CD4-positive, CD25-positive, alpha-beta regulatory T cell (primary cell): ENCODE data around the gene PPP2R5C. TPM values are rescaled to one million over a fixed set of nuclear protein-coding genes. Genes with fewer than 3 reads are reported as not detected.

Experiments
- ATAC-seq, 2 donors: fragments of 150-1000 bp; cut with Tn5 transposase; one replicate each; pipeline ENCODE4 v1.10.0; 2021; ENCODE audit warnings: low read depth in 2 of 2, moderate number of reproducible peaks in 2 of 2, moderate library complexity in 1 of 2
- DNase-seq, 3 donors: peaks; one replicate each; pipeline versions ENCODE4 v3.0.0 to v3.0.0-alpha.2; 2012 to 2022; ENCODE audit warnings: mixed read lengths in 1 of 3
- H3K27ac ChIP-seq: one replicate; pipeline ENCODE4 v1.7.0; 2013; ENCODE audit warnings: mild to moderate bottlenecking, low read length; ENCODE audit not compliant: insufficient read depth, poor library complexity, severe bottlenecking
- H3K27me3 ChIP-seq: one replicate; pipeline ENCODE4 v1.7.0; 2013; ENCODE audit warnings: low read length; ENCODE audit not compliant: control insufficient read depth, insufficient read depth
- H3K36me3 ChIP-seq: one replicate; pipeline ENCODE4 v1.7.0; 2013; ENCODE audit warnings: mild to moderate bottlenecking, low read length, moderate library complexity; ENCODE audit not compliant: control insufficient read depth, insufficient read depth
- H3K4me1 ChIP-seq: 2 replicates; pipeline ENCODE4 v1.7.0; 2013; ENCODE audit warnings: mild to moderate bottlenecking, low read length; ENCODE audit not compliant: insufficient read depth, control insufficient read depth, poor library complexity, severe bottlenecking
- H3K4me3 ChIP-seq: one replicate; pipeline ENCODE4 v1.7.0; 2013; ENCODE audit warnings: low read depth, mild to moderate bottlenecking, low read length, moderate library complexity
- H3K9me3 ChIP-seq, 2 experiments: 1 replicate in 1 of 2; 2 replicates in 1 of 2; pipeline ENCODE4 v1.7.0; 2013; ENCODE audit warnings: low read length in 2 of 2, mild to moderate bottlenecking in 1 of 2, moderate library complexity in 1 of 2; ENCODE audit not compliant: control insufficient read depth in 2 of 2
- H3K27ac Mint-ChIP-seq, 3 donors: one replicate each; pipeline ENCODE4 v1.8.0; 2020 to 2022; ENCODE audit warnings: mild to moderate bottlenecking in 3 of 3, mixed read lengths in 3 of 3, moderate library complexity in 2 of 3
- H3K27me3 Mint-ChIP-seq: one replicate; pipeline ENCODE4 v1.8.0; 2022; ENCODE audit warnings: mild to moderate bottlenecking, mixed read lengths
- H3K36me3 Mint-ChIP-seq: one replicate; pipeline ENCODE4 v1.8.0; 2020; ENCODE audit warnings: mixed read lengths
- H3K4me1 Mint-ChIP-seq, 4 donors: one replicate each; pipeline ENCODE4 v1.8.0; 2020 to 2022; ENCODE audit warnings: mixed read lengths in 4 of 4, mild to moderate bottlenecking in 1 of 4
- H3K4me3 Mint-ChIP-seq, 4 donors: one replicate each; pipeline ENCODE4 v1.8.0; 2020 to 2022; ENCODE audit warnings: mild to moderate bottlenecking in 4 of 4, mixed read lengths in 4 of 4, moderate library complexity in 3 of 4
- H3K9me3 Mint-ChIP-seq, 7 donors: one replicate each; pipeline ENCODE4 v1.8.0; 2020 to 2022; ENCODE audit warnings: mixed read lengths in 7 of 7, mild to moderate bottlenecking in 3 of 7, moderate library complexity in 2 of 7
- polyA plus RNA-seq, 4 donors: library from polyadenylated mRNA; unstranded; fragments of 300-500 nt; fragmentation: Illumina TruSeq; gene quantifications; one replicate each; pipeline ENCODE4 v1.2.3, GENCODE V29; 2021
- total RNA-seq: library from RNA; stranded (reverse); gene quantifications from one replicate; pipeline ENCODE4 v1.2.3, GENCODE V29; 2022

Gene PPP2R5C
- total and polyA plus RNA-seq, 5 donors from 2014 or later, result 244 to 650 (median 282) TPM

DNA sequence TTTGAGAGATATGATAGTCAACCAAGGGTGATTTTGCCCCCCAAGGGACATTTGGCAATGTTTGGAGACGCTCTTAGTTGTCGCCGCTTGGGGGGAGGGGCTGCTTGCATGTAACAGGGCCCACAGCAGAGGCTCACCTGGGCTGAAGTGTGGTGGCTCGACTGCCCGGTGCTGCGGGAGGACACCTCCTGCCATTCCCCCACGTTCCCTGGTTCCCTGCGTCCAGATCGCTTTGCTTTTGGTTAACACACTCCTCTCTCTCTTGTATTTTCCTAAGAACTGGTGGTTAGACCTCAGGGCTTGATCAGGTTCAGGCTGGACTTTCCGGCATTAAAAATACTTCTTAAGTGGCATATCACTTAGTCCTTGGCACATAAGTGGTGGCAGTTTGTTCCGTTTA, 18.9 kb downstream of the PPP2R5C start:
- no peak overlapping the region for H3K4me3 ChIP-seq
- peak overlapping the region in 1 of 3 donors; percentile 71 for H3K27ac Mint-ChIP-seq

DNA sequence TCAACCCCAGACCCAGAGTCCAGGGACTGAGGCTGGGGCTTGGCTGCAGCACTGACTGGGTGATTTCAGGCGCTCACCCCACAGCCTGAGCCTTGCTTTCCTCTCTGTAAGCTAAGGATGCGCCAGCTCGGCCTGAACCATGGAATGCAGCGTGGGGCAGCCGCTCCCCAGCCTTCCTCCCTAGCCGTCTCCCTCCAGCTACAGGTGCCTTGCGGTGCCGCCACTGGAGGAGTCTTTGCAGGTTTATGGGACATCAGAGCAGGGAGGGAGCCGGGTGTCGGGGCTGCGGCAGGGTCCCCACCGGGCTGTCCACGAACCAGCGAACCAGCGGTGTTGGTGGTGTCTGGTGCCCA, 19.4 kb downstream of the PPP2R5C start:
- H3K4me3 Mint-ChIP-seq, result peak overlapping the region; percentile 66 to 83 (median 71)
- H3K27ac ChIP-seq, result no peak overlapping the region

More for the DNA sequence above, 18.9 kb downstream of the PPP2R5C start:
- H3K27me3 ChIP-seq, result no peaks in the 10 kb centered on the region
- Mint-ChIP-seq H3K27me3 (peaks cover 17% of the 10 kb centered on the region), H3K4me3 (peak overlapping the region; percentile 54 to 83 (median 71)), H3K36me3 (peaks cover 15% of the 10 kb centered on the region), H3K4me1 (peaks cover 0 to 54% (median 20%) of the 10 kb centered on the region in 4 donors), H3K9me3 (peaks cover 0 to 3% (median 0%) of the 10 kb centered on the region in 7 donors)
- no peak overlapping the region for H3K27ac ChIP-seq
- DNase-seq (no peak), ATAC-seq (no peak)
- H3K4me1 ChIP-seq, result peaks cover 7% of the 10 kb centered on the region
- no peaks in the 10 kb centered on the region for H3K36me3 ChIP-seq
- no peaks in the 10 kb centered on the region for H3K9me3 ChIP-seq

GRCh38 chr14:101781240-101782061, 19.9 kb downstream of the PPP2R5C start:
- Histone ChIP-seq H3K36me3 (no peaks in the 10 kb centered on the region), H3K9me3 (no peaks in the 10 kb centered on the region), H3K4me1 (peaks cover 7% of the 10 kb centered on the region), H3K27ac (no peak overlapping the region), H3K27me3 (no peaks in the 10 kb centered on the region), H3K4me3 (no peak overlapping the region)
- peak in 2 of 3 donors; percentile 29 to 44 for DNase-seq
- H3K4me3 Mint-ChIP-seq, result peak overlapping the region; percentile 66 to 89 (median 80)
- H3K27me3 Mint-ChIP-seq, result peaks cover 17% of the 10 kb centered on the region
- H3K27ac Mint-ChIP-seq, result no peak overlapping the region
- H3K4me1 Mint-ChIP-seq, result peaks cover 0 to 50% (median 18%) of the 10 kb centered on the region in 4 donors
- H3K9me3 Mint-ChIP-seq, result peaks cover 0 to 3% (median 0%) of the 10 kb centered on the region in 7 donors
- ATAC-seq, result peak; percentile 45 to 56
- peaks cover 13% of the 10 kb centered on the region for H3K36me3 Mint-ChIP-seq

More for the DNA sequence above, 19.4 kb downstream of the PPP2R5C start:
- H3K9me3 Mint-ChIP-seq, result peaks cover 0 to 3% (median 0%) of the 10 kb centered on the region in 7 donors
- H3K9me3 ChIP-seq, result no peaks in the 10 kb centered on the region
- peaks cover 17% of the 10 kb centered on the region for H3K27me3 Mint-ChIP-seq
- no peaks in the 10 kb centered on the region for H3K27me3 ChIP-seq
- DNase-seq, result no peak
- H3K4me3 ChIP-seq, result no peak overlapping the region
- H3K36me3 ChIP-seq, result no peaks in the 10 kb centered on the region
- H3K27ac Mint-ChIP-seq, result no peak overlapping the region
- H3K4me1 Mint-ChIP-seq, result peaks cover 0 to 56% (median 21%) of the 10 kb centered on the region in 4 donors
- H3K36me3 Mint-ChIP-seq, result peaks cover 17% of the 10 kb centered on the region
- ATAC-seq, result peak in 1 of 2 donors; percentile 29
- peaks cover 7% of the 10 kb centered on the region for H3K4me1 ChIP-seq

DNA sequence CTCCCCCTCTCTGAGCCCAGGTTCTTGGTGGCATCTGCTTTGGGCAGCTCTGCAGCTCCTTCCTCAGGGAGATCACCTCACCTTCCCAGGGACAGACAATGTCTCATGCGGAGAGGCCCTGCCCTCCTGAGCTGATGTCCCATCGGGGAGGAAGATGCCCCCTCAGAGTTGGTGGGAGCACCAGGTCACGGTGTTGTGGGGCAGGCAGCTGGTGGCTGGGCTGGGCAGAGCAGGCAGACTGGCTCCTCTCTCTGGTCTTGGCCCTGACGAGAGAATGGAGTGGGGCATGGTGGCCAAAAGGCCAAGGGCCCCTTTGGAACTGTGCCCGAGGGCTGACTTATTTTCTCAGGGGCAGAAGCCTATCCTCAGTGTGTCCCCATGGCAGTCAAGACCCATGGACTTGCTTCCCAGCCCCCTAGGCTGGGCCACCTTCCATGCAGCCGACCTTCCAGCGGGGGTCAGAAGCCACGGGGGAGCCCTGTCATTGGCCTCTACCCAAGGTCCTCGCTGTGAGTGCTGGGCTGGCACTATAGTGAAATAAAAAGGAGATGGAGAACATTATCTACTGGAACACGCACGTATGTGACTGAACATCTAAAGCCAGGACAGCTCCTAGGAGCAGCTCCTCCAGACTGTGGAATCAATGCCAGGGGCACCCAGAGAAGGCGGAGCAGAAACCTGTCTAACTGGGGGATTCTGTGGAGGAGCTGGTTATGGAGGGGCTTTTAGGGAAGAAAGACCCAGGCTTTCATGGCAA, 21.9 kb downstream of the PPP2R5C start:
- H3K4me3 ChIP-seq, result no peak overlapping the region

GRCh38 chr14:101784631-101785030, 23.1 kb downstream of the PPP2R5C start:
- H3K36me3 Mint-ChIP-seq, result peaks cover 7% of the 10 kb centered on the region
- ATAC-seq (no peak), DNase-seq (no peak)
- H3K4me1 Mint-ChIP-seq, result peaks cover 0 to 31% (median 12%) of the 10 kb centered on the region in 4 donors
- no peak overlapping the region for H3K27ac ChIP-seq
- H3K27me3 Mint-ChIP-seq, result peaks cover 10% of the 10 kb centered on the region
- peak overlapping the region in 1 of 3 donors; percentile 67 for H3K27ac Mint-ChIP-seq
- H3K4me3 Mint-ChIP-seq, result peak overlapping the region in 1 of 4 donors; percentile 44
- no peaks in the 10 kb centered on the region for H3K9me3 ChIP-seq
- H3K9me3 Mint-ChIP-seq, result peaks cover 0 to 3% (median 0%) of the 10 kb centered on the region in 7 donors
- peaks cover 7% of the 10 kb centered on the region for H3K4me1 ChIP-seq
- H3K27me3 ChIP-seq, result no peaks in the 10 kb centered on the region
- H3K36me3 ChIP-seq, result peaks cover 3% of the 10 kb centered on the region
- H3K4me3 ChIP-seq, result no peak overlapping the region

More for the DNA sequence above, 21.9 kb downstream of the PPP2R5C start:
- DNase-seq (no peak), ATAC-seq (no peak)
- peak overlapping the region; percentile 8 to 66 (median 36) for H3K4me3 Mint-ChIP-seq
- peaks cover 3% of the 10 kb centered on the region for H3K36me3 ChIP-seq
- peaks cover 17% of the 10 kb centered on the region for H3K27me3 Mint-ChIP-seq
- peak overlapping the region in 2 of 3 donors; percentile 29 to 59 for H3K27ac Mint-ChIP-seq
- H3K27me3 ChIP-seq, result no peaks in the 10 kb centered on the region
- peaks cover 0 to 38% (median 17%) of the 10 kb centered on the region in 4 donors for H3K4me1 Mint-ChIP-seq
- peaks cover 10% of the 10 kb centered on the region for H3K36me3 Mint-ChIP-seq
- no peak overlapping the region for H3K27ac ChIP-seq
- H3K9me3 Mint-ChIP-seq, result peaks cover 0 to 3% (median 0%) of the 10 kb centered on the region in 7 donors
- H3K4me1 ChIP-seq, result peaks cover 7% of the 10 kb centered on the region
- no peaks in the 10 kb centered on the region for H3K9me3 ChIP-seq

- Mint-ChIP-seq H3K9me3 (no peaks in the 10 kb centered on the region), H3K4me3 (no peak overlapping the region), H3K27ac (no peak overlapping the region), H3K27me3 (no peaks in the 10 kb centered on the region), H3K4me1 (peaks cover 6 to 44% (median 25%) of the 10 kb centered on the region in 4 donors), H3K36me3 (peaks cover 7% of the 10 kb centered on the region)
- DNase-seq, result no peak
- peaks cover 8% of the 10 kb centered on the region for H3K4me1 ChIP-seq
- no peak for ATAC-seq
- H3K36me3 ChIP-seq, result peaks cover 3% of the 10 kb centered on the region
- no peak overlapping the region for H3K4me3 ChIP-seq
- H3K27me3 ChIP-seq, result no peaks in the 10 kb centered on the region
- no peaks in the 10 kb centered on the region for H3K9me3 ChIP-seq
- H3K27ac ChIP-seq, result no peak overlapping the region
Measured at GRCh38 chr14:101788016-101788635, 26.6 kb downstream of the PPP2R5C start.

GRCh38 chr14:101789222-101789621, 27.7 kb downstream of the PPP2R5C start:
- no peak for DNase-seq
- no peak overlapping the region for H3K27ac ChIP-seq
- peak overlapping the region in 1 of 4 donors; percentile 47 for H3K4me3 Mint-ChIP-seq
- no peaks in the 10 kb centered on the region for H3K27me3 ChIP-seq
- H3K9me3 Mint-ChIP-seq, result peaks cover 0 to 2% (median 0%) of the 10 kb centered on the region in 7 donors
- H3K27me3 Mint-ChIP-seq, result no peaks in the 10 kb centered on the region
- peaks cover 8% of the 10 kb centered on the region for H3K4me1 ChIP-seq
- peaks cover 6 to 40% (median 26%) of the 10 kb centered on the region in 4 donors for H3K4me1 Mint-ChIP-seq
- H3K4me3 ChIP-seq, result no peak overlapping the region
- no peaks in the 10 kb centered on the region for H3K9me3 ChIP-seq
- H3K27ac Mint-ChIP-seq, result peak overlapping the region in 2 of 3 donors; percentile 26 to 28
- H3K36me3 Mint-ChIP-seq, result peaks cover 7% of the 10 kb centered on the region
- ATAC-seq, result no peak
- H3K36me3 ChIP-seq, result peaks cover 3% of the 10 kb centered on the region
